ENCODE results near the gene SSR3.

SSR3 gene

GRCh38 chr3:156536524-156537316 lies 18.2 kb downstream of the SSR3 start:
- ATAC-seq = no peak
- TF ChIP-seq TSHZ2 (CRISPR knock-in tag; IDR thresholded peaks at IDR 0.05) (no peak), ZNF565 (CRISPR knock-in tag; conservative IDR thresholded peaks at IDR 0.05; ENCODE audit: low read depth) (no peak), RARB (CRISPR knock-in tag; IDR thresholded peaks at IDR 0.05) (no peak), ESRRG (CRISPR knock-in tag; IDR thresholded peaks at IDR 0.05) (no peak), CSDC2 (CRISPR knock-in tag; IDR thresholded peaks at IDR 0.05) (no peak), ZFP30 (CRISPR knock-in tag; IDR thresholded peaks at IDR 0.05) (no peak), ZNF70 (CRISPR knock-in tag; IDR thresholded peaks at IDR 0.05) (no peak), ARNTL (CRISPR knock-in tag; IDR thresholded peaks at IDR 0.05; ENCODE audit: borderline replicate concordance, low read depth) (no peak)
- TF ChIP-seq, protein P1, sequence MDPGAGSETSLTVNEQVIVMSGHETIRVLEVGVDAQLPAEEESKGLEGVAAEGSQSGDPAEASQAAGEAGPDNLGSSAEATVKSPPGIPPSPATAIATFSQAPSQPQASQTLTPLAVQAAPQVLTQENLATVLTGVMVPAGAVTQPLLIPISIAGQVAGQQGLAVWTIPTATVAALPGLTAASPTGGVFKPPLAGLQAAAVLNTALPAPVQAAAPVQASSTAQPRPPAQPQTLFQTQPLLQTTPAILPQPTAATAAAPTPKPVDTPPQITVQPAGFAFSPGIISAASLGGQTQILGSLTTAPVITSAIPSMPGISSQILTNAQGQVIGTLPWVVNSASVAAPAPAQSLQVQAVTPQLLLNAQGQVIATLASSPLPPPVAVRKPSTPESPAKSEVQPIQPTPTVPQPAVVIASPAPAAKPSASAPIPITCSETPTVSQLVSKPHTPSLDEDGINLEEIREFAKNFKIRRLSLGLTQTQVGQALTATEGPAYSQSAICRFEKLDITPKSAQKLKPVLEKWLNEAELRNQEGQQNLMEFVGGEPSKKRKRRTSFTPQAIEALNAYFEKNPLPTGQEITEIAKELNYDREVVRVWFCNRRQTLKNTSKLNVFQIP (CRISPR knock-in tag; IDR thresholded peaks at IDR 0.05; ENCODE audit: borderline replicate concordance, low read depth) = no peak
- TF ChIP-seq, protein P2, sequence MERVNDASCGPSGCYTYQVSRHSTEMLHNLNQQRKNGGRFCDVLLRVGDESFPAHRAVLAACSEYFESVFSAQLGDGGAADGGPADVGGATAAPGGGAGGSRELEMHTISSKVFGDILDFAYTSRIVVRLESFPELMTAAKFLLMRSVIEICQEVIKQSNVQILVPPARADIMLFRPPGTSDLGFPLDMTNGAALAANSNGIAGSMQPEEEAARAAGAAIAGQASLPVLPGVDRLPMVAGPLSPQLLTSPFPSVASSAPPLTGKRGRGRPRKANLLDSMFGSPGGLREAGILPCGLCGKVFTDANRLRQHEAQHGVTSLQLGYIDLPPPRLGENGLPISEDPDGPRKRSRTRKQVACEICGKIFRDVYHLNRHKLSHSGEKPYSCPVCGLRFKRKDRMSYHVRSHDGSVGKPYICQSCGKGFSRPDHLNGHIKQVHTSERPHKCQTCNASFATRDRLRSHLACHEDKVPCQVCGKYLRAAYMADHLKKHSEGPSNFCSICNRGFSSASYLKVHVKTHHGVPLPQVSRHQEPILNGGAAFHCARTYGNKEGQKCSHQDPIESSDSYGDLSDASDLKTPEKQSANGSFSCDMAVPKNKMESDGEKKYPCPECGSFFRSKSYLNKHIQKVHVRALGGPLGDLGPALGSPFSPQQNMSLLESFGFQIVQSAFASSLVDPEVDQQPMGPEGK (CRISPR knock-in tag; IDR thresholded peaks at IDR 0.05; ENCODE audit: borderline replicate concordance) = no peak

GRCh38 chr3:156535798-156536197 lies 19.1 kb downstream of the SSR3 start:
- ATAC-seq = peak; percentile 1; the same call in 1 of the 3 replicates
- TF ChIP-seq ISL1 (CRISPR knock-in tag; IDR thresholded peaks at IDR 0.05) = no peak
- TF ChIP-seq ZFP30 (CRISPR knock-in tag; IDR thresholded peaks at IDR 0.05) = no peak
- TF ChIP-seq, protein P3, sequence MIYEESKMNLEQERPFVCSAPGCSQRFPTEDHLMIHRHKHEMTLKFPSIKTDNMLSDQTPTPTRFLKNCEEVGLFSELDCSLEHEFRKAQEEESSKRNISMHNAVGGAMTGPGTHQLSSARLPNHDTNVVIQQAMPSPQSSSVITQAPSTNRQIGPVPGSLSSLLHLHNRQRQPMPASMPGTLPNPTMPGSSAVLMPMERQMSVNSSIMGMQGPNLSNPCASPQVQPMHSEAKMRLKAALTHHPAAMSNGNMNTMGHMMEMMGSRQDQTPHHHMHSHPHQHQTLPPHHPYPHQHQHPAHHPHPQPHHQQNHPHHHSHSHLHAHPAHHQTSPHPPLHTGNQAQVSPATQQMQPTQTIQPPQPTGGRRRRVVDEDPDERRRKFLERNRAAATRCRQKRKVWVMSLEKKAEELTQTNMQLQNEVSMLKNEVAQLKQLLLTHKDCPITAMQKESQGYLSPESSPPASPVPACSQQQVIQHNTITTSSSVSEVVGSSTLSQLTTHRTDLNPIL (CRISPR knock-in tag; IDR thresholded peaks at IDR 0.05; ENCODE audit: low read depth) = no peak
- TF ChIP-seq ZNF8 (CRISPR knock-in tag; IDR thresholded peaks at IDR 0.05) = no peak
- TF ChIP-seq, protein P1 (CRISPR knock-in tag; IDR thresholded peaks at IDR 0.05; ENCODE audit: borderline replicate concordance, low read depth) = no peak
- TF ChIP-seq TOX (CRISPR knock-in tag; IDR thresholded peaks at IDR 0.05; ENCODE audit: borderline replicate concordance) = no peak
- TF ChIP-seq OSR1 (CRISPR knock-in tag; IDR thresholded peaks at IDR 0.05) = no peak
- TF ChIP-seq PPARA (CRISPR knock-in tag; IDR thresholded peaks at IDR 0.05; ENCODE audit: borderline replicate concordance) = no peak
- TF ChIP-seq ZNF70 (CRISPR knock-in tag; IDR thresholded peaks at IDR 0.05) = no peak
- TF ChIP-seq ZC3H10 (CRISPR knock-in tag; IDR thresholded peaks at IDR 0.05) = no peak
- TF ChIP-seq GLIS3 (CRISPR knock-in tag; IDR thresholded peaks at IDR 0.05) = no peak
- TF ChIP-seq TCF4 (CRISPR knock-in tag; IDR thresholded peaks at IDR 0.05; ENCODE audit: borderline replicate concordance) = no peak
- TF ChIP-seq BACH2 (CRISPR knock-in tag; IDR thresholded peaks at IDR 0.05; ENCODE audit: borderline replicate concordance) = no peak
- TF ChIP-seq ZNF565 (CRISPR knock-in tag; conservative IDR thresholded peaks at IDR 0.05; ENCODE audit: low read depth) = no peak
- no peak for TF ChIP-seq CSDC2 (CRISPR knock-in tag; IDR thresholded peaks at IDR 0.05)
- no peak for TF ChIP-seq TSHZ2 (CRISPR knock-in tag; IDR thresholded peaks at IDR 0.05)
- TF ChIP-seq RARB (CRISPR knock-in tag; IDR thresholded peaks at IDR 0.05) = no peak
- TF ChIP-seq, protein P4, sequence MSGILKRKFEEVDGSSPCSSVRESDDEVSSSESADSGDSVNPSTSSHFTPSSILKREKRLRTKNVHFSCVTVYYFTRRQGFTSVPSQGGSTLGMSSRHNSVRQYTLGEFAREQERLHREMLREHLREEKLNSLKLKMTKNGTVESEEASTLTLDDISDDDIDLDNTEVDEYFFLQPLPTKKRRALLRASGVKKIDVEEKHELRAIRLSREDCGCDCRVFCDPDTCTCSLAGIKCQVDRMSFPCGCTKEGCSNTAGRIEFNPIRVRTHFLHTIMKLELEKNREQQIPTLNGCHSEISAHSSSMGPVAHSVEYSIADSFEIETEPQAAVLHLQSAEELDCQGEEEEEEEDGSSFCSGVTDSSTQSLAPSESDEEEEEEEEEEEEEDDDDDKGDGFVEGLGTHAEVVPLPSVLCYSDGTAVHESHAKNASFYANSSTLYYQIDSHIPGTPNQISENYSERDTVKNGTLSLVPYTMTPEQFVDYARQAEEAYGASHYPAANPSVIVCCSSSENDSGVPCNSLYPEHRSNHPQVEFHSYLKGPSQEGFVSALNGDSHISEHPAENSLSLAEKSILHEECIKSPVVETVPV (CRISPR knock-in tag; IDR thresholded peaks at IDR 0.05) = no peak
- TF ChIP-seq ARNTL (CRISPR knock-in tag; IDR thresholded peaks at IDR 0.05; ENCODE audit: borderline replicate concordance, low read depth) = no peak

All from SK-N-SH treated with all-trans-retinoic acid at 6 μM for 48 hours (cell line).